Endometrium (tissue), 2 donors: Measurements from ENCODE around the gene RET.

Source experiments
- FAIRE-seq: peaks from 2 replicates; lab custom pipeline; 2012; peaks lifted over from hg19 to GRCh38; lab: Jason Lieb, UNC
- donor health status: control.
- donor health status: control.

RET gene

DNA sequence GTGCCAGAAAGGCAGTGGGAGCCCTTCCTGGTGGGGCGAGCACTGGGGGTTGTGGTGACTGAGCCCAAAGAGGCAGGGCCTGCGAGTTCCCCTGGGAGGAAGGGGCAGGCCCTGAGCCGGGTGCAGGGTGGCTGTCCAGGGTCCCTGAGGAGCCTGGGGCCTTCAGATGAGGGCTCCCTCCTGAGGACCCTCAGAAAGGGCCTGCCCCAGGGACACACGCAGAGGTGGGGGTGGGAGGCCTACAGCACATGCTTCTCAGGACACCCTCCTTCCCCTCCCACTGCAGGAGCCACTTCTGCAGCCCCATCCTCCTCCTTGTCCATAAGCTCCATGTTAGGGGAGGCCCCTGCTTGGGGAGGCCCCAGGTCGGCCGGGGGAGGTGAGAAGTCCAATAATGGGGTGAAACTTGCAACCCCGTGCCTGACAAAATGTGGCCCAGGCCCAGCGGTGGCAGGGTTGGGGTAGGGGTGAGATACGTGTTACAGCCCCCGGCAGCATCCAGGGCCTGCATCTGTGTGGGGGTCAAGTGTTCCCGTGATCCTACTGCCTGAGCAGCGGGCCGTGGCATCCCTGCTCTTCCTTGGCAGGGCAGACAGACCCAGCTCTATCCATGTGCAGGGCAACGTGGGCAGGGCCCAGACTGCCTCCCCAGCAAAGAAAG, 31.8 kb upstream of the RET start:
- FAIRE-seq = no peak

- FAIRE-seq = no peak
These were observed 31.1 kb upstream of the RET start for GRCh38 chr10:43045631-43046287.

GRCh38 chr10:43046288-43046991, 30.4 kb upstream of the RET start:
- no peak for FAIRE-seq

DNA sequence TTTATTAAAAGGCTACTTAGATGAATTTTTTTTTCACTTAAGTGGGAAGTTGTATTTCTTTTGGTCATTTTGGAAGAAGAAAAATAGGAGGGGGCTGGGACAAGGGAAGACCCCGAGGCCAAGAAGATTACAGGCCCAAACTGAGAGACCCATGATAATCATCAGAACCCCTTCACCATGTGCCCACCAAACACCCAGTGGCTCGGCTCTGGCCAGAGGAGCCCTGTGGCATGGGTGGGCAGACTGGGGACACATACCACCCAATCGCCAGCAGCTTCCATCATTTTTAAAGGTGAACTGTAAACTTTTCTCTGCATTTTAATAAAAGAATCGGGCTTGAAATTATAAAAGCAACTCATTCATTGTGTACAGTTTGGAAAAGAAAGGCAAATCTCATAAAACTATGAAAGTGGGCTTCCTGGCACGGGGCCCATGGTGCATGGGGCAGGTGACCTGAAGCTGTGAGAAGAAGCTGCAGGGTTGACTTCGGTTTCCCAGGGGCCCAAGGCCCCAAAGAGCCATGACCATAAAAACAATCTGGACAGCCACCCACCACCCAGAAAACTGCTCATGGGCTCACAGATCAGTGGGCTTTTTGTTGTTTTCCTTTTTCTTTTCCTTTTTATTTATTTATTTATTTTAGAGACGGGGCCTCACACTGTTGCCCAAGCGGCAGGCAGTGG, 29.4 kb upstream of the RET start:
- FAIRE-seq = no peak

DNA sequence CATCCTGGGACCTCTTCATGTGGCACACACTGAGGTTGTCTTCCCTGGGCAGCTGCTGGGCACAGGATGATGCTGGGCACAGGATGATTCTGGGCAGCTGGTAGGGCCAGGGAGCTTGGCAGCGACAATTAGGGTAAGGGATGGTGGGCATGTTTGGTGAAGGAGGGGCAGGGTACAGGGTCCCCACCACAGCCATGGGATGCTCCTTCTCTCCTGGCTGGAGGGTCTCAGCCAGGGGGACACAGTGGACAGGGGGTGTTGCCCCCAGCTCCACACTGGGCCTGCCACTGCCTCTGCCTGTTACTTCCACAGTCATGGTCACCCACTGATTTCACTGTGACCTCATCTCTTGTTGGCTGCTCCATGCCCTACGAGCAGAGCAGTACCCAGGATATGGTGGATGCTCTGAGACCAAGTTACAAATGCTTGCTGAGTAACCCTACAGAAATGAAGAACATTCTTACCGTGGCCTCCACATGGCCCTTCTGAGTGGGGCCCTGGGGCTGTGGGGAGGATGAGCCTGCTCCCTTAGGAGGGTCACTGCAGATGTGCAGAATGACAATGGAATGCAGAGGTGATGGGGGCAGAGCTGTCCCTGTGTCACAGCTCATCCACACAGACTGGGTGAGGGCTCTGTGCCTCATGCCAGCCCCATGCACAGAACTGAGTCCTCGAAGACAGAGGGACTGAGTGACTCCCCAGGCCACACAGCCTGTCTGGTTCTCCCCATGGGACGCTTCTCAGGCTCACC, 28.4 kb upstream of the RET start:
- FAIRE-seq = no peak

DNA sequence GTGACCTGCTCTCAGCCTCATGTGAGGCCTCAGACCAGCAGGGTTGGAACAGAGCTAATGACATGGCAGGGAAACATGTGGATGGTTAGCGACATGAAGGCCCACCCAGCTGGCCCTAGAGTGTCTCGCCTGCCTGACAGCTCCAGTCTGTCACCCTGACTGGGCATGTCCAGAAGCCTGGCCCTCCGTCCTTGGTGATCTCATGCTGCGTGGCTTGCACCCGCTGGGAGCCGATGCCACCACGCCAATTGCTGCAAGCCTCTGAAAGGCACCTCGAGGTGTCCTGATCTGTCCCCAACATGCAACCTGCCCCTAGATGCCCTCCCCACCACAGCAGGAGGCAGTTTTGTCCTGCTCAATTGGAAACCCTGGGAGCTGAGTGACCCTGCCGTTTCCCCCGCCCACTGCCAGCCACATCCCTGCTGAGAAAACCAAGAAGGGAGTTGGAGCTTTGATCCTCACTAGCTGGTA, 27.8 kb upstream of the RET start:
- no peak for FAIRE-seq

DNA sequence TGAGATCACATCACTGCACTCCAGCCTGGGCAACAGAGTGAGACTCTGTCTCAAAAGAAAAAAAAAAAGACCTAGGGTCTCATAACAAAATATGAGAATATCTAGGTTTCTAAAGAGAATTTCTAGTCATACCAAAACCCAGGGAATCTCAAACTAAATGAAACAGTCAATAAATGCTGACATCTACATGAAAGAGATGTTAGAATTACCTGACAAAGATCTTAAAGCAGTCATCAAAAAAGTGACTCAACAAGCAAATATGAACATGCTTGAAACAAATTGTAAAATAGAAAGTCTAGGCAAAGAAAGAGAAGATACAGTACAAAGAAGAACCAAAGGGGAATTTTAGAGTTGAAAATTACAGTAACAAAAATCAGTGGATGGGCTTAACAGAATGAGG, 26.9 kb upstream of the RET start:
- no peak for FAIRE-seq

DNA sequence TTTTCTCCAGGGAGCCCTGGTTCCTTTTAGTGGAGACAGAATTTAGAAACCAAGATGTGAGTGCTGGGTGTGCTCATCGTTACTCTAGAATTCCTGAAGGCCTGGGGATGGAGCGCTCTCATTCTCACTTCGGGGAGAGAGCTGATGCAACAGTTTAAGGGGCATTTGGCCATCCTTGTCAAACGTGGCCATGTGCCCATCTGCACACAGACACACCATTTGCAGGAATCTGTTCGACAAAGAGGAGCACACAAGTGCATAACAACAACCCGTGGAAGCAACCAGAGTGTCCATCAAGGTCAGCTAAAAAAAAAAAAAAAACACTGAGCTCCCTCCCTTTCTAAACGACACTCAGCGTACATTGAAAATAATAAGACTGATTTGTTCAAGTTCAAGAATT, 23.0 kb upstream of the RET start:
- no peak for FAIRE-seq

- no peak for FAIRE-seq
These were observed 22.3 kb upstream of the RET start for GRCh38 chr10:43054593-43054992.

DNA sequence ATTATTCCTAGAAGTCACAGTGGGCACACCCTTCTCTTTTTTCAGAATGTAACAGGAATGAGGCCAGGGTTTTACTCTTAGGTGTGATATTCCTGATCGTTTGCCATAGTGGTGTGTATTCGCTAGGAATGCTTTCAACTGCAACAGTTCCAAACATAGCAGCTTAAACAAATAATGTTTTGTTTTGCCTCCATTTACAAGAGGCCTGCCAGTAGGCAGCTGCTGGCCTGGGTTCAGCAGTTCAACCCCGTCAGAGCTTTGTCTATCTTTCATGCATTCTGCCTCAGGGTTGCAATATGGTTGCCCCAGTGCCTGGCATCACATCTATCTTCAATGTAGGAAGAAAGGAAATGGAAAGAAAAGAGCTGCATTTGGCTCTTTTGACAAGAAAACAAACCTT, 21.7 kb upstream of the RET start:
- FAIRE-seq = no peak

DNA sequence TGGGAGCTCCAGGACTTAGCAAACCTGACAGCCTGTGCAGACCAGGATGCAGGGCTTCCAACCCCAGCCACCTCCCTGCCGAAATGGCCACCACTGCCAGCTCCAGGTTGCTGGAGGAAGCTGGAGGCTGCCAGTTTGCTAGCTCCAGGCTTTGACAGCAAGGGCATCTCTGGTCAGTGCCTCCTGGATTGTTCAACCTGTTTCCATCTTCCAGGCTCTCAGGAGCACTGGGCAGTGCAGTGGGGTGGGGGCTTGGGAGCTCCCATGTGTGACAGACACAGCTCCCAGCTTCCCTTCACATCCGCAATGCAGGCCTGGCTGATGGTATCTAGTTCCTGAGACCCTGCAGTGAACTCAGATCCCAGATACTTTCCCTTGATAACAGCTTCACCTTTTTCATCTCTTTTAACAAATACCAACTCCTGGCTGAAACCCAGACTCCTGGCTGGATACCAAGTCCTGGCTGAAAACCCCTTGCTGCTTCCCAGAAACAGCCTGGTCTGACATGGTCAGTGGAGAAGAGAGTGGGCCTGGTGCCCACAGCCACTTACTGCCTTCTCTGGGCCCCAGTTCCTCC, 20.8 kb upstream of the RET start:
- no peak for FAIRE-seq

DNA sequence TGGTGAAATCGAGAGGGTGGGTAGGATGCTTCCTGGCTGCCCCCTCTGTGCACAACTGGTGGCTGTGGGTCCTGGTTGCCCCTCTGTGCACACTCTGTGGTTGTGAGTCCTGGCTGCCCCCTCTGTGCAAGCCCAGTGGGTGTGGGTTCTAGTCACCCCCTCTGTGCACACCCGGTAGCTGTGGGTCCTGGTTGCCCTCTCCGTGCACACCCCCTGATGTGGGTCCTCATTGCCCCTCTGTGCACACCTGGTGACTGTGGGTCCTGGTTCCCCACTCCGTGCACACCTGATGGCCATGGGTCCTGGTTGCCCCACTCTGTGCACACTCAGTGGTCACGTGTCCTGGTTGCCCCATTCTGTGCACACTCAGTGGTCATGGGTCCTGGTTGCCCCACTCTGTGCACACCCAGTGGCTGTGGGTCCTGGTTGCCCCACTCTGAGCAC, 20.3 kb upstream of the RET start:
- no peak for FAIRE-seq

- FAIRE-seq = no peak
These were observed 19.6 kb upstream of the RET start for GRCh38 chr10:43057231-43057711.

DNA sequence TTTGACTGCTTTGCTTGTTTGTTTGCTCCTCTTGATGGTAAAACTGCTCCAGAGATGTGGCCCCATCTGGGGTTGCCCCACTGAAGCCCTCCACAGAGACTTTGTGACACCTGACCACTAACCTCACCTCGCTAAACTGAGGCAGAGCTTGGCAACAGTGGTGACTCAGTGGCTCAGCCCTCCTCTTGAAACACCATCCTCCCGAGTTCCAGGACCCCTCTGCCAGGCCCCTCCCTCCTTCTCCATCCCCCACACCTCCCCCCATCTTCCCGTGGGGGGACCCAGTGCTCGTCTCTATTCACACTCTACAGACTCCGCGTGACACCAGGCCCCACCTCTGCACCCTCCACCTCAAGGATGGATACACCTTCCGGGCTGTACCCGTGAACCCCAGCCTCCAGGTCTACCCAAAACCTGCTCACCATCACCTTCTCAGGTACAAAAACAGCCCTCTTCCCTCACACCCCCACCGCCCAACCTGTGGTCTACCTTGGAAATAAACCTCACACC, 19.0 kb upstream of the RET start:
- no peak for FAIRE-seq

GRCh38 chr10:43058716-43059335, 18.0 kb upstream of the RET start:
- FAIRE-seq = no peak

DNA sequence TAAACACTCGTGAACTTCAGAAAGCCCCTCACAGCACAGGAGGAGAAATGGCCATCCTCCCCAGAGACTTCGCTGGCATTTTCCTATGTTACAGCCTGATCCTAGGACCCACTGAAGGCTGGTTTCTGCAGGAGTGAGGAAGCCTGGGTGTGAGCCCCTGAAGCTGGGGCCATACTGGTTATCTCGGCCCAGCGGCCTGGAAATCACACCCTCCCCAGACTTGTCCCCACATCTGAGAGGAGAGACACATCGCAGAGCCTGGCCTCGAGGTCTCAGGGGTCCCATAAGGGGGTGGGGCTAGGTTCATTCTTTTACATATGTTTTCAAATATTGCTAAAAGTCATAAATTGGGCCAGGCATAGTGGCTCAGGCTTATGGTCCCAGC, 17.5 kb upstream of the RET start:
- no peak for FAIRE-seq

- no peak for FAIRE-seq
These were observed 17.0 kb upstream of the RET start for GRCh38 chr10:43059828-43060227.

- FAIRE-seq = no peak
These were observed 16.6 kb upstream of the RET start for GRCh38 chr10:43060291-43060690.

- no peak for FAIRE-seq
These were observed 15.5 kb upstream of the RET start for GRCh38 chr10:43061331-43061730.

GRCh38 chr10:43061760-43062159, 15.1 kb upstream of the RET start:
- FAIRE-seq = no peak
